CD14-positive monocyte (primary cell): ENCODE measurements around the gene CCDC195. TPM values are rescaled to one million over a fixed set of nuclear protein-coding genes. Genes with fewer than 3 reads are reported as not detected.

Experiments used
- DNase-seq, 3 donors: peaks; one replicate each; pipeline ENCODE4 v3.0.0-alpha.2; 2011 to 2022
- H2AFZ ChIP-seq: 2 replicates; pipeline ENCODE4 v1.6.0; 2012; ENCODE audit warnings: mild to moderate bottlenecking, low read depth, low read length, inconsistent platforms; ENCODE audit not compliant: insufficient read depth, poor library complexity, severe bottlenecking
- H3K27ac ChIP-seq, 2 donors: 1 replicate in 1 of 2; 2 replicates in 1 of 2; pipeline ENCODE4 v1.5.1; 2012 to 2013; ENCODE audit warnings: low read length in 2 of 2, control low read depth in 1 of 2, inconsistent platforms in 1 of 2, low read depth in 1 of 2, mild to moderate bottlenecking in 1 of 2
- H3K27me3 ChIP-seq, 2 donors: one replicate each; pipeline versions ENCODE4 v1.6.0 to v1.6.1; 2011 to 2013; ENCODE audit warnings: low read length in 2 of 2; ENCODE audit not compliant: control insufficient read depth in 2 of 2, insufficient read depth in 2 of 2
- H3K36me3 ChIP-seq, 2 donors: replicated peaks in 1 of 2; 1 replicate in 1 of 2; 2 replicates in 1 of 2; pipeline versions ENCODE4 v1.5.1 to v1.6.1; 2012 to 2013; ENCODE audit warnings: low read length in 2 of 2, control low read depth in 1 of 2, inconsistent platforms in 1 of 2, mild to moderate bottlenecking in 1 of 2; ENCODE audit not compliant: insufficient read depth in 2 of 2, control insufficient read depth in 1 of 2
- H3K4me1 ChIP-seq, 2 donors: 1 replicate in 1 of 2; 2 replicates in 1 of 2; pipeline versions ENCODE4 v1.5.1 to v1.6.1; 2012 to 2013; ENCODE audit warnings: low read length in 2 of 2, control low read depth in 1 of 2, inconsistent platforms in 1 of 2, mild to moderate bottlenecking in 1 of 2, moderate library complexity in 1 of 2; ENCODE audit not compliant: insufficient read depth in 2 of 2, control insufficient read depth in 1 of 2
- H3K4me2 ChIP-seq: replicated peaks from 2 replicates; pipeline ENCODE3; 2012; ENCODE audit warnings: low read length, moderate library complexity, mild to moderate bottlenecking; ENCODE audit not compliant: poor library complexity, severe bottlenecking; ENCODE audit errors: extremely low read depth
- H3K4me3 ChIP-seq, 3 experiments: fragments of 200-600 bp in 1 of 3; sonication (generic) in 1 of 3; replicated peaks in 1 of 3; 1 replicate in 2 of 3; 2 replicates in 1 of 3; pipeline ENCODE4 v1.5.1; 2011 to 2013; ENCODE audit warnings: low read length in 3 of 3, mild to moderate bottlenecking in 3 of 3, control low read depth in 2 of 3, low read depth in 2 of 3, inconsistent platforms in 1 of 3, moderate library complexity in 1 of 3
- H3K79me2 ChIP-seq: 2 replicates; pipeline ENCODE4 v1.6.0; 2012; ENCODE audit warnings: mild to moderate bottlenecking, control low read depth, inconsistent platforms, low read length, moderate library complexity; ENCODE audit not compliant: insufficient read depth
- H3K9ac ChIP-seq: 2 replicates; pipeline ENCODE4 v1.6.0; 2017; ENCODE audit warnings: low read length, mild to moderate bottlenecking; ENCODE audit not compliant: insufficient read depth, poor library complexity, severe bottlenecking
- H3K9me3 ChIP-seq, 2 donors: replicated peaks in 1 of 2; 1 replicate in 1 of 2; 2 replicates in 1 of 2; pipeline versions ENCODE4 v1.5.1 to v1.6.1; 2012 to 2013; ENCODE audit warnings: low read length in 2 of 2, control low read depth in 1 of 2; ENCODE audit not compliant: control insufficient read depth in 1 of 2, insufficient read depth in 1 of 2
- H4K20me1 ChIP-seq: 2 replicates; pipeline ENCODE4 v1.6.0; 2012; ENCODE audit warnings: mild to moderate bottlenecking, low read length, control low read depth, moderate library complexity; ENCODE audit not compliant: insufficient read depth
- H3K27ac Mint-ChIP-seq, 7 donors: one replicate each; pipeline ENCODE4 v1.8.0; 2020; ENCODE audit warnings: mild to moderate bottlenecking in 7 of 7, mixed read lengths in 7 of 7, moderate library complexity in 6 of 7, inconsistent platforms in 2 of 7
- H3K27me3 Mint-ChIP-seq, 3 donors: one replicate each; pipeline ENCODE4 v1.8.0; 2021 to 2022; ENCODE audit warnings: low read depth in 3 of 3, mild to moderate bottlenecking in 3 of 3, mixed read lengths in 3 of 3, moderate library complexity in 3 of 3, inconsistent platforms in 1 of 3
- H3K36me3 Mint-ChIP-seq, 2 donors: one replicate each; pipeline ENCODE4 v1.8.0; 2020; ENCODE audit warnings: mixed read lengths in 2 of 2, inconsistent platforms in 1 of 2, mild to moderate bottlenecking in 1 of 2
- H3K4me1 Mint-ChIP-seq: one replicate; pipeline ENCODE4 v1.8.0; 2020; ENCODE audit warnings: mild to moderate bottlenecking, mixed read lengths
- H3K4me3 Mint-ChIP-seq, 2 donors: one replicate each; pipeline ENCODE4 v1.8.0; 2020; ENCODE audit warnings: mild to moderate bottlenecking in 2 of 2, mixed read lengths in 2 of 2, moderate library complexity in 1 of 2
- H3K9me3 Mint-ChIP-seq, 7 donors: one replicate each; pipeline ENCODE4 v1.8.0; 2020 to 2022; ENCODE audit warnings: mixed read lengths in 7 of 7, mild to moderate bottlenecking in 6 of 7, moderate library complexity in 6 of 7, inconsistent platforms in 2 of 7
- CTCF ChIP-seq: fragments of 200-600 bp; IDR thresholded peaks from one replicate; pipeline ENCODE4 v1.8.0; 2022; ENCODE audit warnings: antibody characterized with exemption, mild to moderate bottlenecking
- WGBS: methylation state at CpG from one replicate; pipeline ENCODE4 v1.1.5; 2013; ENCODE audit warnings: missing lambda C conversion rate; ENCODE audit not compliant: insufficient coverage; 5-methylcytosine and 5-hydroxymethylcytosine counted together
- intact Hi-C, 2 donors: fragments of 100-400 bp; cut with micrococcal nuclease; formaldehyde crosslinking; loops; one replicate each; pipeline versions ENCODE4 v1.15.0 to v1.15.1; 2023
- polyA plus RNA-seq, 3 donors: library from polyadenylated mRNA; depleted of rRNA in 1 of 3; unstranded in 2 of 3; stranded (reverse) in 1 of 3; fragments of 300-500 nt in 2 of 3; fragments of >200 nt in 1 of 3; fragmentation: Illumina TruSeq in 2 of 3; gene quantifications; 1 replicate in 2 of 3; 2 replicates in 1 of 3; pipeline ENCODE4 v1.2.3, GENCODE V29; 2012 to 2021

CCDC195 gene
- polyA plus RNA-seq, 3 donors, result not detected

GRCh38 chr2:224682134-224682533 lies 34.0 kb downstream of the CCDC195 start:
- DNase-seq, result no peak
- intact Hi-C loops, result no loop called here
- no peak overlapping the region for H3K9ac ChIP-seq
- H3K4me3 ChIP-seq, result no peak overlapping the region
- peaks cover 0 to 2% (median 0%) of the 10 kb centered on the region in 7 donors for H3K9me3 Mint-ChIP-seq
- no peaks in the 10 kb centered on the region for H3K36me3 Mint-ChIP-seq
- no peaks in the 10 kb centered on the region for H4K20me1 ChIP-seq
- no CpG with 5 or more reads among the region's 1 CpG for WGBS
- no peak for TF ChIP-seq CTCF
- H3K4me3 Mint-ChIP-seq, result no peak overlapping the region
- no peak overlapping the region for H2AFZ ChIP-seq
- no peaks in the 10 kb centered on the region for H3K4me1 ChIP-seq
- no peaks in the 10 kb centered on the region for H3K4me1 Mint-ChIP-seq
- H3K36me3 ChIP-seq, result no peaks in the 10 kb centered on the region
- no peaks in the 10 kb centered on the region for H3K27me3 ChIP-seq
- H3K4me2 ChIP-seq, result no peak overlapping the region
- H3K27ac Mint-ChIP-seq, result no peak overlapping the region
- H3K27ac ChIP-seq, result no peak overlapping the region
- no peaks in the 10 kb centered on the region for H3K9me3 ChIP-seq
- H3K79me2 ChIP-seq, result no peaks in the 10 kb centered on the region
- peaks cover 3 to 4% (median 3%) of the 10 kb centered on the region in 3 donors for H3K27me3 Mint-ChIP-seq

DNA sequence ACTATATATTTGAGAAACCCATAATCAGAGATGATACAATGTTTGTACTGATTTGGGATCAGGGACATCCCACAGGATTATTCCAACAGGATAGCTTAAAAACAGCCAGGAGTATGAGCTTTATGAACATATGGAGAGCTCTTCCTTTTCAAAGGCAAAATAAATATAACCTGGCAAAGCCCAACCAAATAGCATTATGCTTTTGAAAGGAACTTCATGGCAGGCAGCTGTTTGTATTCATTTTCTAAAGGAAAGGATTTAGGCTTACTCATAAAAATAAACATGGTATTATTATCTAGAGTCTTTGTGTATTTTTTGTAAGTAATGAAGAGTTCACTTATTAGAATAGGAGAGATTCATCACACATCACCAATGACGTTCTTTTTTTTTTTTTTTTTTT lies 44.4 kb downstream of the CCDC195 start:
- H3K36me3 Mint-ChIP-seq, result no peaks in the 10 kb centered on the region
- peaks cover 0 to 4% of the 10 kb centered on the region in 2 donors for H3K9me3 ChIP-seq
- H3K27ac Mint-ChIP-seq, result no peak overlapping the region
- H3K36me3 ChIP-seq, result no peaks in the 10 kb centered on the region
- H3K4me1 Mint-ChIP-seq, result no peaks in the 10 kb centered on the region
- no peak for TF ChIP-seq CTCF
- no peaks in the 10 kb centered on the region for H3K27me3 ChIP-seq
- H3K27me3 Mint-ChIP-seq, result no peaks in the 10 kb centered on the region
- no peak overlapping the region for H3K27ac ChIP-seq
- H3K4me3 Mint-ChIP-seq, result no peak overlapping the region
- no peaks in the 10 kb centered on the region for H3K4me1 ChIP-seq
- H3K4me3 ChIP-seq, result no peak overlapping the region
- DNase-seq, result no peak
- no peaks in the 10 kb centered on the region for H3K79me2 ChIP-seq
- H3K9ac ChIP-seq, result no peak overlapping the region
- no CpG with 5 or more reads among the region's 1 CpG for WGBS
- intact Hi-C loops, result no loop called here
- no peaks in the 10 kb centered on the region for H4K20me1 ChIP-seq
- peaks cover 0 to 4% (median 3%) of the 10 kb centered on the region in 7 donors for H3K9me3 Mint-ChIP-seq
- H2AFZ ChIP-seq, result no peak overlapping the region
- no peak overlapping the region for H3K4me2 ChIP-seq
